Neural cell (in vitro differentiated cells): Measurements from ENCODE around the gene STH. TPM values are rescaled to one million over a fixed set of nuclear protein-coding genes. Genes with fewer than 3 reads are reported as not detected.

Experiments
- H2AFZ ChIP-seq: fragments of 200-600, 300-800 bp; sonication (generic), shearing (Covaris generic); 2 replicates; pipeline ENCODE4 v1.6.0; 2014; ENCODE audit warnings: low read depth, mild to moderate bottlenecking, antibody characterized with exemption, low read length, moderate library complexity
- H3F3A ChIP-seq: fragments of 200-600 bp; shearing (Covaris generic); 2 replicates; pipeline ENCODE4 v1.6.1; 2016; ENCODE audit warnings: mild to moderate bottlenecking, moderate library complexity, mixed read lengths, antibody characterized with exemption, low read length; ENCODE audit not compliant: insufficient read depth, poor library complexity, severe bottlenecking
- H3K27ac ChIP-seq: fragments of 200-600, 300-800 bp; sonication (generic), shearing (Covaris generic); 2 replicates; pipeline ENCODE4 v1.5.1; 2014; ENCODE audit warnings: mild to moderate bottlenecking, low read length, moderate library complexity
- H3K27me3 ChIP-seq: fragments of 300-800, 200-600 bp; sonication (generic), shearing (Covaris generic); 2 replicates; pipeline ENCODE4 v1.6.0; 2014; ENCODE audit warnings: mild to moderate bottlenecking, low read depth, low read length, moderate library complexity; ENCODE audit not compliant: insufficient read depth
- H3K36me3 ChIP-seq: fragments of 300-800, 200-600 bp; sonication (generic), shearing (Covaris generic); 2 replicates; pipeline ENCODE4 v1.5.1; 2014; ENCODE audit warnings: mild to moderate bottlenecking, antibody characterized with exemption, low read length, moderate library complexity; ENCODE audit not compliant: insufficient read depth
- H3K4me2 ChIP-seq: fragments of 300-800, 200-600 bp; sonication (generic), shearing (Covaris generic); 2 replicates; pipeline ENCODE4 v1.6.0; 2014; ENCODE audit warnings: mild to moderate bottlenecking, low read length
- H3K4me3 ChIP-seq: fragments of 300-800, 200-600 bp; sonication (generic), shearing (Covaris generic); 2 replicates; pipeline ENCODE4 v1.5.1; 2014; ENCODE audit warnings: mild to moderate bottlenecking, low read length, moderate library complexity
- H3K79me2 ChIP-seq: fragments of 200-600 bp; shearing (Covaris generic); replicated peaks from 2 replicates; pipeline ENCODE4 v1.6.0; 2014; ENCODE audit warnings: mild to moderate bottlenecking, low read length, moderate library complexity; ENCODE audit not compliant: insufficient read depth
- H3K9ac ChIP-seq: fragments of 300-800, 200-600 bp; sonication (generic), shearing (Covaris generic); 2 replicates; pipeline ENCODE4 v1.6.1; 2016; ENCODE audit warnings: mild to moderate bottlenecking, low read length, mixed read lengths
- H3K9me2 ChIP-seq: fragments of 200-600 bp; shearing (Covaris generic); 2 replicates; pipeline ENCODE4 v1.6.1; 2016; ENCODE audit warnings: mild to moderate bottlenecking, low read length, mixed read lengths; ENCODE audit not compliant: insufficient read depth
- H3K9me3 ChIP-seq: fragments of 200-600, 300-800 bp; sonication (generic), shearing (Covaris generic); 2 replicates; pipeline ENCODE4 v1.6.1; 2016; ENCODE audit warnings: mild to moderate bottlenecking, mixed run types, low read length, moderate library complexity, mixed read lengths
- H4K20me1 ChIP-seq: fragments of 200-600 bp; shearing (Covaris generic); 2 replicates; pipeline ENCODE4 v1.6.1; 2016; ENCODE audit warnings: mild to moderate bottlenecking, mixed run types; ENCODE audit not compliant: insufficient read depth
- CTCF ChIP-seq: fragments of 450-650 bp; IDR thresholded peaks from 2 replicates; pipeline ENCODE4 v1.5.1; 2014; ENCODE audit warnings: antibody characterized with exemption, mild to moderate bottlenecking, moderate library complexity; ENCODE audit not compliant: poor library complexity, severe bottlenecking
- EP300 ChIP-seq: fragments of 450-650 bp; conservative IDR thresholded peaks from 2 replicates; pipeline ENCODE4 v1.6.1; 2014; ENCODE audit warnings: antibody characterized with exemption, mild to moderate bottlenecking, moderate library complexity; ENCODE audit not compliant: poor library complexity, severe bottlenecking
- EZH2 ChIP-seq: fragments of 200-600, 300-800 bp; shearing (Covaris generic), sonication (generic); IDR thresholded peaks from 2 replicates; pipeline ENCODE4 v1.6.1; 2014; ENCODE audit warnings: antibody characterized with exemption, low read length, borderline replicate concordance, mild to moderate bottlenecking; ENCODE audit not compliant: insufficient read depth, poor library complexity, severe bottlenecking
- MXI1 ChIP-seq: fragments of 450-650 bp; conservative IDR thresholded peaks from 2 replicates; pipeline ENCODE4 v1.6.1; 2014; ENCODE audit warnings: antibody characterized with exemption, mild to moderate bottlenecking; ENCODE audit not compliant: poor library complexity, severe bottlenecking
- POLR2AphosphoS5 ChIP-seq: IDR thresholded peaks from 2 replicates; pipeline ENCODE4 v1.6.1; 2012
- RAD21 ChIP-seq: fragments of 450-650 bp; conservative IDR thresholded peaks from 2 replicates; pipeline ENCODE4 v1.6.1; 2014; ENCODE audit warnings: antibody characterized with exemption, mild to moderate bottlenecking, moderate library complexity
- REST ChIP-seq: IDR thresholded peaks from 2 replicates; pipeline ENCODE4 v1.6.1; 2012; ENCODE audit warnings: borderline replicate concordance
- SMC3 ChIP-seq: fragments of 450-650 bp; conservative IDR thresholded peaks from 2 replicates; pipeline ENCODE4 v1.6.1; 2014; ENCODE audit warnings: antibody characterized with exemption, mild to moderate bottlenecking, moderate library complexity; ENCODE audit not compliant: poor library complexity
- TAF1 ChIP-seq: IDR thresholded peaks from 2 replicates; pipeline ENCODE4 v1.6.1; 2012; ENCODE audit warnings: low read depth
- polyA plus RNA-seq: library from polyadenylated mRNA; depleted of rRNA; stranded (reverse); fragments of >200 nt; gene quantifications from 2 replicates; pipeline ENCODE4 v1.2.3, GENCODE V29; 2014

The STH gene
- polyA plus RNA-seq, 1 donor from 2014 or later = not detected

- Histone ChIP-seq H3K36me3 (peaks cover 5% of the 10 kb centered on the region), H4K20me1 (no peaks in the 10 kb centered on the region), H3K9me2 (no peaks in the 10 kb centered on the region), H3K9ac (no peak overlapping the region), H3K4me3 (no peak overlapping the region), H2AFZ (no peak overlapping the region), H3K27ac (no peak overlapping the region), H3K79me2 (no peaks in the 10 kb centered on the region), H3K4me2 (no peak overlapping the region), H3K9me3 (no peaks in the 10 kb centered on the region), H3F3A (no peaks in the 10 kb centered on the region), H3K27me3 (no peaks in the 10 kb centered on the region)
- TF ChIP-seq SMC3 (no peak), POLR2AphosphoS5 (no peak), REST (no peak), EZH2 (no peak), CTCF (no peak), EP300 (no peak), RAD21 (no peak), TAF1 (no peak)
Observed at GRCh38 chr17:45964634-45965033, 34.4 kb upstream of the STH start.

- no peaks in the 10 kb centered on the region for H3K27me3 ChIP-seq
- peaks cover 5% of the 10 kb centered on the region for H3K36me3 ChIP-seq
- no peak overlapping the region for H3K4me2 ChIP-seq
- H3K79me2 ChIP-seq = no peaks in the 10 kb centered on the region
- no peak for TF ChIP-seq RAD21
- no peak for TF ChIP-seq EZH2
- no peak for TF ChIP-seq TAF1
- no peak for TF ChIP-seq EP300
- TF ChIP-seq REST = no peak
- no peak for TF ChIP-seq MXI1
- TF ChIP-seq POLR2AphosphoS5 = no peak
- no peak for TF ChIP-seq CTCF
- no peak for TF ChIP-seq SMC3
- H3K9me2 ChIP-seq = no peaks in the 10 kb centered on the region
- H3K4me3 ChIP-seq = no peak overlapping the region
- H2AFZ ChIP-seq = no peak overlapping the region
- no peak overlapping the region for H3K27ac ChIP-seq
- H3F3A ChIP-seq = no peaks in the 10 kb centered on the region
- H3K9ac ChIP-seq = no peak overlapping the region
- H4K20me1 ChIP-seq = no peaks in the 10 kb centered on the region
- no peaks in the 10 kb centered on the region for H3K9me3 ChIP-seq
Observed at GRCh38 chr17:45965812-45966211, 33.2 kb upstream of the STH start.
